GM23338 (cell line): ENCODE measurements around the gene TRMT10B. TPM values are rescaled to one million over a fixed set of nuclear protein-coding genes. Genes with fewer than 3 reads are reported as not detected.

Source experiments
- ATAC-seq: fragments of 200-7000 bp; cut with Tn5 transposase; 3 replicates; pipeline ENCODE4 v1.9.1; 2020
- DNase-seq: peaks from one replicate; pipeline ENCODE4 v3.0.0-alpha.2; 2015; ENCODE audit warnings: low spot score
- H2AFZ ChIP-seq: fragments of 200-600 bp; sonication (generic); 2 replicates; pipeline ENCODE4 v1.8.0; 2016; ENCODE audit warnings: antibody characterized with exemption, mild to moderate bottlenecking, moderate library complexity
- H3F3A ChIP-seq: fragments of 200-600 bp; sonication (generic); replicated peaks from 2 replicates; pipeline ENCODE4 v1.8.0; 2017; ENCODE audit warnings: antibody characterized with exemption, mixed run types, low read depth
- H3K27ac ChIP-seq: fragments of 200-600 bp; sonication (generic); 2 replicates; pipeline ENCODE4 v1.6.1; 2016; ENCODE audit warnings: low read depth
- H3K27me3 ChIP-seq: fragments of 200-600 bp; sonication (generic); 2 replicates; pipeline ENCODE4 v1.8.0; 2016; ENCODE audit warnings: mild to moderate bottlenecking, mixed run types, moderate library complexity; ENCODE audit not compliant: insufficient read depth
- H3K36me3 ChIP-seq: fragments of 200-600 bp; sonication (generic); 2 replicates; pipeline ENCODE4 v1.8.0; 2016; ENCODE audit warnings: mild to moderate bottlenecking; ENCODE audit not compliant: insufficient read depth
- H3K4me1 ChIP-seq: fragments of 200-600 bp; sonication (generic); 2 replicates; pipeline ENCODE4 v1.8.0; 2016; ENCODE audit warnings: mild to moderate bottlenecking, moderate library complexity; ENCODE audit not compliant: insufficient read depth
- H3K4me2 ChIP-seq: fragments of 200-600 bp; sonication (generic); 2 replicates; pipeline ENCODE4 v1.7.1; 2017; ENCODE audit warnings: mixed run types
- H3K4me3 ChIP-seq: fragments of 200-600 bp; sonication (generic); 2 replicates; pipeline ENCODE4 v1.6.1; 2016; ENCODE audit warnings: mixed run types
- H3K79me2 ChIP-seq: fragments of 200-600 bp; sonication (generic); replicated peaks from 2 replicates; pipeline ENCODE4 v1.8.0; 2017; ENCODE audit warnings: mild to moderate bottlenecking; ENCODE audit not compliant: insufficient read depth
- H3K9me2 ChIP-seq: fragments of 200-600 bp; sonication (generic); 2 replicates; pipeline ENCODE4 v1.8.0; 2017; ENCODE audit not compliant: insufficient read depth
- H4K20me1 ChIP-seq: fragments of 200-600 bp; sonication (generic); replicated peaks from 2 replicates; pipeline ENCODE4 v1.8.0; 2017; ENCODE audit warnings: mild to moderate bottlenecking; ENCODE audit not compliant: insufficient read depth
- H3K27ac Mint-ChIP-seq: 2 replicates; pipeline ENCODE4 v1.8.0; 2020; ENCODE audit warnings: inconsistent platforms, mild to moderate bottlenecking, moderate library complexity, mixed read lengths
- H3K27me3 Mint-ChIP-seq: 3 replicates; pipeline ENCODE4 v1.8.0; 2022; ENCODE audit warnings: low read depth, mild to moderate bottlenecking, moderate library complexity, mixed read lengths, inconsistent platforms; ENCODE audit not compliant: insufficient read depth, poor library complexity
- H3K36me3 Mint-ChIP-seq: 3 replicates; pipeline ENCODE4 v1.8.0; 2021; ENCODE audit warnings: low read depth, mild to moderate bottlenecking, inconsistent platforms, moderate library complexity, mixed read lengths
- H3K4me1 Mint-ChIP-seq: 3 replicates; pipeline ENCODE4 v1.8.0; 2020; ENCODE audit warnings: mild to moderate bottlenecking, inconsistent platforms, mixed read lengths
- H3K4me3 Mint-ChIP-seq: 3 replicates; pipeline ENCODE4 v1.8.0; 2021; ENCODE audit warnings: moderate library complexity, mild to moderate bottlenecking, inconsistent platforms, mixed read lengths
- H3K9me3 Mint-ChIP-seq: 3 replicates; pipeline ENCODE4 v1.8.0; 2020; ENCODE audit warnings: moderate library complexity, mild to moderate bottlenecking, inconsistent platforms, mixed read lengths
- CREB1 ChIP-seq: fragments of 250-450 bp; sonication (Bioruptor Pico); IDR thresholded peaks from 2 replicates; pipeline ENCODE4 v1.5.0; 2020; ENCODE audit warnings: low read depth, mild to moderate bottlenecking, moderate library complexity
- EZH2 ChIP-seq: fragments of 200-600 bp; sonication (generic); IDR thresholded peaks from one replicate; pipeline ENCODE4 v1.8.0; 2017; ENCODE audit warnings: antibody characterized with exemption, mild to moderate bottlenecking, low read depth; ENCODE audit not compliant: unreplicated experiment
- EZH2phosphoT487 ChIP-seq: fragments of 200-600 bp; sonication (generic); IDR thresholded peaks from one replicate; pipeline ENCODE4 v1.8.1; 2018; ENCODE audit warnings: antibody characterized with exemption; ENCODE audit not compliant: unreplicated experiment
- JUNB ChIP-seq: IDR thresholded peaks from one replicate; pipeline ENCODE4 v1.6.1; 2016; ENCODE audit warnings: antibody characterized with exemption; ENCODE audit not compliant: unreplicated experiment
- NANOG ChIP-seq: IDR thresholded peaks from 2 replicates; pipeline ENCODE4 v1.6.1; 2016; ENCODE audit warnings: antibody characterized with exemption, borderline replicate concordance
- POLR2AphosphoS5 ChIP-seq: IDR thresholded peaks from 2 replicates; pipeline ENCODE4 v1.6.1; 2016; ENCODE audit warnings: antibody characterized with exemption, low read depth
- REST ChIP-seq: IDR thresholded peaks from one replicate; pipeline ENCODE4 v1.6.1; 2018; ENCODE audit warnings: antibody characterized with exemption; ENCODE audit not compliant: unreplicated experiment
- STAT1 ChIP-seq: IDR thresholded peaks from one replicate; pipeline ENCODE4 v1.6.1; 2016; ENCODE audit warnings: antibody characterized with exemption; ENCODE audit not compliant: unreplicated experiment
- ZNF114 ChIP-seq: fragments of 250-450 bp; sonication (Bioruptor Pico); IDR thresholded peaks from 2 replicates; pipeline ENCODE4 v1.5.0; 2020; ENCODE audit warnings: mild to moderate bottlenecking, moderate library complexity
- ZNF331 ChIP-seq: fragments of 250-450 bp; sonication (Bioruptor Pico); IDR thresholded peaks from 2 replicates; pipeline ENCODE4 v1.5.0; 2020; ENCODE audit warnings: low read depth, mild to moderate bottlenecking, moderate library complexity
- ZNF462 ChIP-seq: fragments of 250-450 bp; sonication (Bioruptor Pico); IDR thresholded peaks from 2 replicates; pipeline ENCODE4 v1.5.0; 2020; ENCODE audit warnings: mild to moderate bottlenecking, moderate library complexity
- polyA plus RNA-seq: library from polyadenylated mRNA; unstranded; fragments of >200 nt; fragmentation: Nextera tagmentation; extraction: Ambion mirVana; gene quantifications from 2 replicates; pipeline ENCODE4 v1.2.1, GENCODE V29; 2016
- total RNA-seq: library from RNA; depleted of rRNA; stranded (reverse); fragments of >200 nt; shearing (Covaris generic); gene quantifications from 2 replicates; pipeline ENCODE4 v1.2.3, GENCODE V29; 2014
- TF ChIP-seq, protein P1 (sequence below): IDR thresholded peaks from 2 replicates; pipeline ENCODE4 v1.6.1; 2016; ENCODE audit warnings: antibody characterized with exemption
- TF ChIP-seq, protein P2 (sequence below), 2 experiments: fragments of 200-600 bp in 1 of 2; sonication (generic) in 1 of 2; conservative IDR thresholded peaks; 2 replicates each; pipeline versions ENCODE4 v1.5.1 to v1.6.1; 2016 to 2017; ENCODE audit warnings: antibody characterized with exemption in 2 of 2, low read depth in 2 of 2, mild to moderate bottlenecking in 2 of 2, moderate library complexity in 1 of 2

The TRMT10B gene
- total and polyA plus RNA-seq, 2 experiments from 2014 or later = 3.1 to 10.8 TPM

GRCh38 chr9:37758747-37759146 lies 5.1 kb downstream of the TRMT10B start:
- DNase-seq (no peak), ATAC-seq (no peak)
- Histone ChIP-seq H3K79me2 (0 out of 2 replicates have a peak, but pooled peaks cover 3% of the 10 kb centered on the region), H3K4me3 (no peak overlapping the region), H3K4me1 (peaks cover 6% of the 10 kb centered on the region; the same call in 1 of the 2 replicates), H3K36me3 (no peaks in the 10 kb centered on the region), H3F3A (no peaks in the 10 kb centered on the region), H3K27me3 (no peaks in the 10 kb centered on the region), H4K20me1 (peaks cover 3% of the 10 kb centered on the region), H3K9me2 (no peaks in the 10 kb centered on the region), H3K4me2 (no peak overlapping the region), H3K27ac (no peak overlapping the region), H2AFZ (no peak overlapping the region)
- peaks cover 9% of the 10 kb centered on the region; the same call in 2 of the 3 replicates for H3K4me1 Mint-ChIP-seq
- no peak overlapping the region for H3K4me3 Mint-ChIP-seq
- peaks cover 2% of the 10 kb centered on the region for H3K27me3 Mint-ChIP-seq
- no peaks in the 10 kb centered on the region; the same call in 2 of the 3 replicates for H3K36me3 Mint-ChIP-seq
- TF ChIP-seq EZH2phosphoT487 = no peak
- TF ChIP-seq ZNF114 (CRISPR knock-in tag) = no peak
- TF ChIP-seq REST = no peak
- TF ChIP-seq, protein P1, sequence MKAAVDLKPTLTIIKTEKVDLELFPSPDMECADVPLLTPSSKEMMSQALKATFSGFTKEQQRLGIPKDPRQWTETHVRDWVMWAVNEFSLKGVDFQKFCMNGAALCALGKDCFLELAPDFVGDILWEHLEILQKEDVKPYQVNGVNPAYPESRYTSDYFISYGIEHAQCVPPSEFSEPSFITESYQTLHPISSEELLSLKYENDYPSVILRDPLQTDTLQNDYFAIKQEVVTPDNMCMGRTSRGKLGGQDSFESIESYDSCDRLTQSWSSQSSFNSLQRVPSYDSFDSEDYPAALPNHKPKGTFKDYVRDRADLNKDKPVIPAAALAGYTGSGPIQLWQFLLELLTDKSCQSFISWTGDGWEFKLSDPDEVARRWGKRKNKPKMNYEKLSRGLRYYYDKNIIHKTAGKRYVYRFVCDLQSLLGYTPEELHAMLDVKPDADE = no peak
- TF ChIP-seq JUNB = no peak
- TF ChIP-seq POLR2AphosphoS5 = no peak
- TF ChIP-seq STAT1 = no peak
- TF ChIP-seq ZNF331 = no peak
- TF ChIP-seq NANOG = no peak
- TF ChIP-seq, protein P2, sequence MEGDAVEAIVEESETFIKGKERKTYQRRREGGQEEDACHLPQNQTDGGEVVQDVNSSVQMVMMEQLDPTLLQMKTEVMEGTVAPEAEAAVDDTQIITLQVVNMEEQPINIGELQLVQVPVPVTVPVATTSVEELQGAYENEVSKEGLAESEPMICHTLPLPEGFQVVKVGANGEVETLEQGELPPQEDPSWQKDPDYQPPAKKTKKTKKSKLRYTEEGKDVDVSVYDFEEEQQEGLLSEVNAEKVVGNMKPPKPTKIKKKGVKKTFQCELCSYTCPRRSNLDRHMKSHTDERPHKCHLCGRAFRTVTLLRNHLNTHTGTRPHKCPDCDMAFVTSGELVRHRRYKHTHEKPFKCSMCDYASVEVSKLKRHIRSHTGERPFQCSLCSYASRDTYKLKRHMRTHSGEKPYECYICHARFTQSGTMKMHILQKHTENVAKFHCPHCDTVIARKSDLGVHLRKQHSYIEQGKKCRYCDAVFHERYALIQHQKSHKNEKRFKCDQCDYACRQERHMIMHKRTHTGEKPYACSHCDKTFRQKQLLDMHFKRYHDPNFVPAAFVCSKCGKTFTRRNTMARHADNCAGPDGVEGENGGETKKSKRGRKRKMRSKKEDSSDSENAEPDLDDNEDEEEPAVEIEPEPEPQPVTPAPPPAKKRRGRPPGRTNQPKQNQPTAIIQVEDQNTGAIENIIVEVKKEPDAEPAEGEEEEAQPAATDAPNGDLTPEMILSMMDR (conservative IDR thresholded peaks at IDR 0.05; ENCODE audit: low read depth in 2 of 2) = no peak
- no peak for TF ChIP-seq ZNF462 (CRISPR knock-in tag)
- no peak for TF ChIP-seq CREB1 (CRISPR knock-in tag)
- no peak for TF ChIP-seq EZH2
- no peaks in the 10 kb centered on the region for H3K9me3 Mint-ChIP-seq
- H3K27ac Mint-ChIP-seq = no peak overlapping the region
